ENCODE results near the gene CHGA.

- TF ChIP-seq, protein P1, sequence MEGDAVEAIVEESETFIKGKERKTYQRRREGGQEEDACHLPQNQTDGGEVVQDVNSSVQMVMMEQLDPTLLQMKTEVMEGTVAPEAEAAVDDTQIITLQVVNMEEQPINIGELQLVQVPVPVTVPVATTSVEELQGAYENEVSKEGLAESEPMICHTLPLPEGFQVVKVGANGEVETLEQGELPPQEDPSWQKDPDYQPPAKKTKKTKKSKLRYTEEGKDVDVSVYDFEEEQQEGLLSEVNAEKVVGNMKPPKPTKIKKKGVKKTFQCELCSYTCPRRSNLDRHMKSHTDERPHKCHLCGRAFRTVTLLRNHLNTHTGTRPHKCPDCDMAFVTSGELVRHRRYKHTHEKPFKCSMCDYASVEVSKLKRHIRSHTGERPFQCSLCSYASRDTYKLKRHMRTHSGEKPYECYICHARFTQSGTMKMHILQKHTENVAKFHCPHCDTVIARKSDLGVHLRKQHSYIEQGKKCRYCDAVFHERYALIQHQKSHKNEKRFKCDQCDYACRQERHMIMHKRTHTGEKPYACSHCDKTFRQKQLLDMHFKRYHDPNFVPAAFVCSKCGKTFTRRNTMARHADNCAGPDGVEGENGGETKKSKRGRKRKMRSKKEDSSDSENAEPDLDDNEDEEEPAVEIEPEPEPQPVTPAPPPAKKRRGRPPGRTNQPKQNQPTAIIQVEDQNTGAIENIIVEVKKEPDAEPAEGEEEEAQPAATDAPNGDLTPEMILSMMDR (IDR thresholded peaks at IDR 0.05), result no peak
- TF ChIP-seq POLR2A (IDR thresholded peaks at IDR 0.05), result no peak
Observed at GRCh38 chr14:92942576-92942975, 19.6 kb downstream of the CHGA start.

Data from upper lobe of left lung (tissue), 4 donors.